Suprapubic skin (tissue), 4 donors: ENCODE data around the gene APAF1.

Source experiments
- CTCF ChIP-seq, 2 donors: fragments of 200-600 bp in 1 of 2; fragments of 450-650 bp in 1 of 2; sonication (generic) in 1 of 2; IDR thresholded peaks; one replicate each; pipeline ENCODE4 v1.5.1; 2016 to 2019; ENCODE audit warnings: antibody characterized with exemption in 2 of 2, mild to moderate bottlenecking in 1 of 2, moderate library complexity in 1 of 2
- EP300 ChIP-seq: sonication (generic); formaldehyde crosslinking; IDR thresholded peaks from one replicate; pipeline ENCODE4 v1.6.1; 2017; ENCODE audit warnings: antibody characterized with exemption
- POLR2A ChIP-seq, 2 donors: fragments of 450-650 bp; IDR thresholded peaks; one replicate each; pipeline ENCODE4 v1.6.1; 2017; ENCODE audit warnings: antibody characterized with exemption in 2 of 2, mild to moderate bottlenecking in 2 of 2, moderate library complexity in 2 of 2
- POLR2AphosphoS5 ChIP-seq, 3 donors: sonication (generic); formaldehyde crosslinking; IDR thresholded peaks; one replicate each; pipeline ENCODE4 v1.6.1; 2017; ENCODE audit warnings: antibody characterized with exemption in 3 of 3

DNA sequence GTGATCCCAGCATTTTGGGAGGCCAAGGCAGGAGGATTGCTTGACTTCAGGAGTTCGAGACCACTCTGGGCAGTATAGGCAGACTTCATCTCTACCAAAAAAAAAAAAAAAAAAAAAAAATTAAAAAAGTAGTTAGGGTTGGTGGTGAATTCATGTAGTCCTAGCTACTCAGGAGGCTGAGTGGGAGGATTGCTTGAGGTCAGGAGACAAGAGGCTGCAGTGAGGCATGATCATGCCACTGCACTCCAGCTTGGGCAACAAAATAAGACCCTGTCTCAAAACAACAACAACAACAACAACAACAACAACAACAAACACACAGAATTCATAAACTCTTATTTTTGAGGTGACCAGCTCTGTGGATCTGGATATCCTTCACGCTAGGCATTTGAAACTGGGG is 34.5 kb upstream of the APAF1 start:
- no peak for TF ChIP-seq POLR2AphosphoS5 (IDR thresholded peaks at IDR 0.05)
- TF ChIP-seq CTCF (IDR thresholded peaks at IDR 0.05), result no peak
- no peak for TF ChIP-seq POLR2A (IDR thresholded peaks at IDR 0.05)
- TF ChIP-seq EP300, result no peak
